AG04450 (cell line): ENCODE results near the gene FXN. TPM values are rescaled to one million over a fixed set of nuclear protein-coding genes. Genes with fewer than 3 reads are reported as not detected.
A peak's percentile ranks its signal among the peaks of the same experiment; 100 is the strongest.

Experiments used
- CTCF ChIA-PET: fragments of 300-600, 350-600 bp; formaldehyde crosslinking; extraction: SDS; loops from one replicate; lab custom pipeline; 2022; ENCODE audit warnings: antibody characterized with exemption, inconsistent platforms; lab: Charles Lee
- POLR2A ChIA-PET: fragments of 350-600 bp; formaldehyde crosslinking; extraction: SDS; loops from one replicate; lab custom pipeline; 2021; ENCODE audit warnings: antibody characterized with exemption, inconsistent platforms; lab: Yijun Ruan, JAX
- DNase-seq: peaks from one replicate; pipeline ENCODE4 v3.0.0-alpha.2; 2011; ENCODE audit warnings: low read depth, low spot score
- H3K27ac ChIP-seq: one replicate; pipeline ENCODE4 v1.5.1; 2012; ENCODE audit warnings: low read depth, low read length, control low read depth
- H3K27me3 ChIP-seq: one replicate; pipeline ENCODE4 v1.6.0; 2012; ENCODE audit warnings: low read length; ENCODE audit not compliant: control insufficient read depth, insufficient read depth
- H3K4me3 ChIP-seq: 2 replicates; pipeline ENCODE4 v1.5.1; 2011; ENCODE audit warnings: mild to moderate bottlenecking, low read depth, low read length, control low read depth
- H3K9me3 ChIP-seq: 2 replicates; pipeline ENCODE4 v1.5.1; 2012; ENCODE audit warnings: low read length; ENCODE audit not compliant: control insufficient read depth, insufficient read depth
- CTCF ChIP-seq: IDR thresholded peaks from 2 replicates; pipeline ENCODE4 v1.5.1; 2011; ENCODE audit warnings: low read depth, low read length, control low read depth, inconsistent platforms
- polyA plus RNA-seq: library from polyadenylated mRNA; depleted of rRNA; stranded (reverse); fragments of >200 nt; gene quantifications from 2 replicates; pipeline ENCODE4 v1.2.3, GENCODE V29; 2011

Gene FXN
- polyA plus RNA-seq, 1 experiment: 18.0 TPM

- Histone ChIP-seq H3K27ac (no peak overlapping the region), H3K4me3 (no peak overlapping the region), H3K9me3 (no peaks in the 10 kb centered on the region), H3K27me3 (peaks cover 10% of the 10 kb centered on the region)
- no peak for DNase-seq
- no peak for TF ChIP-seq CTCF
- CTCF ChIA-PET: interaction anchor here (0.6 to 1.5 kb wide), 2 partner anchors 18 to 21 kb away, joined by 3 read pairs; no protein-coding TSS in a partner anchor
- POLR2A ChIA-PET: no interaction called here
Measured at GRCh38 chr9:69020301-69021145, 15.0 kb upstream of the FXN start.

- ChIA-PET CTCF (interaction anchor here (4.7 kb wide), 1 partner anchor 12 kb away, joined by 18 read pairs; the partner anchor contains the start of gene FXN), POLR2A (no interaction called here)
- DNase-seq: no peak
- Histone ChIP-seq H3K27me3 (peaks cover 9% of the 10 kb centered on the region), H3K27ac (no peak overlapping the region), H3K4me3 (no peak overlapping the region), H3K9me3 (no peaks in the 10 kb centered on the region)
- TF ChIP-seq CTCF: no peak
Measured at GRCh38 chr9:69023650-69024049, 11.9 kb upstream of the FXN start.

GRCh38 chr9:69027355-69028097, 8.0 kb upstream of the FXN start:
- Histone ChIP-seq H3K27ac (no peak overlapping the region), H3K27me3 (peaks cover 8% of the 10 kb centered on the region), H3K4me3 (no peak overlapping the region), H3K9me3 (no peaks in the 10 kb centered on the region; the same call in 1 of the 2 replicates)
- TF ChIP-seq CTCF: peak; percentile 79
- DNase-seq: no peak
- POLR2A ChIA-PET: no interaction called here
- CTCF ChIA-PET: interaction anchor here (0.6 to 4.7 kb wide), 6 partner anchors 8 to 445 kb away, joined by 3 to 18 read pairs (median 6); partner anchors contain the start of gene FXN

GRCh38 chr9:69028754-69029153, 6.8 kb upstream of the FXN start:
- Histone ChIP-seq H3K27ac (no peak overlapping the region), H3K9me3 (no peaks in the 10 kb centered on the region; the same call in 1 of the 2 replicates), H3K27me3 (peaks cover 7% of the 10 kb centered on the region), H3K4me3 (no peak overlapping the region)
- TF ChIP-seq CTCF: no peak
- DNase-seq: no peak
- ChIA-PET CTCF (interaction anchor here (1.0 to 1.4 kb wide), 4 partner anchors 15 to 446 kb away, joined by 3 to 12 read pairs (median 4); no protein-coding TSS in a partner anchor), POLR2A (no interaction called here)
